Measurements from ENCODE around the gene FGF14.

- TF ChIP-seq CTCF (IDR thresholded peaks at IDR 0.05) = no peak
- no peak for TF ChIP-seq POLR2AphosphoS5 (IDR thresholded peaks at IDR 0.05)
- no peak for TF ChIP-seq POLR2A (IDR thresholded peaks at IDR 0.05)
These were observed 452.2 kb downstream of the FGF14 start for GRCh38 chr13:101949681-101950080.
